ENCODE data around the gene SYNGAP1. TPM values are rescaled to one million over a fixed set of nuclear protein-coding genes. Genes with fewer than 3 reads are reported as not detected.

Gene SYNGAP1
- total and polyA plus RNA-seq, 2 of the 8 experiments (the other 6 are each of a cell fraction or from before 2014, with no cell fraction given): 31.0 to 101 TPM

- Histone ChIP-seq H3K23ac (ENCODE audit: insufficient read length) (no peak overlapping the region), H2BK20ac (ENCODE audit: low read length) (no peak overlapping the region), H3K4me1 (replicated peaks in 1 of 4; ENCODE audit: control insufficient read depth in 3 of 4, insufficient read depth in 4 of 4, low read length in 3 of 4) (peaks cover 0 to 2% (median 0%) of the 10 kb centered on the region in 4 experiments; a peak in 1 of 7 replicates), H4K5ac (ENCODE audit: insufficient read length, low read depth, low read length) (no peak overlapping the region), H2BK120ac (replicated peaks; ENCODE audit: low read depth, low read length) (no peak overlapping the region), H3K23me2 (ENCODE audit: low read depth, low read length) (peaks cover under 1% of the 10 kb centered on the region; the same call in 1 of the 2 replicates), H3K56ac (replicated peaks; ENCODE audit: insufficient read length, low read depth, low read length) (no peak overlapping the region), H3K79me1 (ENCODE audit: low read depth, low read length) (0 out of 2 replicates have a peak, but pooled peaks cover 2% of the 10 kb centered on the region), H4K8ac (ENCODE audit: extremely low read depth, insufficient read depth, low read length) (no peak overlapping the region), H3K4me2 (ENCODE audit: insufficient read depth in 1 of 2, low read depth in 2 of 2, low read length in 2 of 2) (no peak overlapping the region), H3K79me2 (ENCODE audit: control insufficient read depth in 1 of 2, insufficient read depth in 2 of 2, low read length in 2 of 2) (no peaks in the 10 kb centered on the region), H3K18ac (ENCODE audit: extremely low read depth, low read length) (no peak overlapping the region), H3K36me3 (ENCODE audit: control insufficient read depth in 2 of 4, insufficient read depth in 4 of 4, low read length in 3 of 4) (peaks cover 30 to 55% (median 47%) of the 10 kb centered on the region in 4 experiments), H3K27ac (ENCODE audit: low read depth, low read length) (no peak overlapping the region), H3K9ac (replicated peaks in 1 of 4; ENCODE audit: extremely low read depth in 1 of 4, low read depth in 3 of 4, low read length in 3 of 4) (no peak overlapping the region), H2AFZ (ENCODE audit: low read length) (no peak overlapping the region), H3K9me3 (ENCODE audit: insufficient read depth in 2 of 2, low read depth in 1 of 2, low read length in 1 of 2) (no peaks in the 10 kb centered on the region), H3K27me3 (replicated peaks in 1 of 4; ENCODE audit: control insufficient read depth in 3 of 4, extremely low read depth in 1 of 4, insufficient read depth in 3 of 4, low read length in 3 of 4) (no peaks in the 10 kb centered on the region), H2AK5ac (ENCODE audit: low read depth, low read length) (no peak overlapping the region), H3K14ac (ENCODE audit: insufficient read length) (no peak overlapping the region), H3K4me3 (ENCODE audit: extremely low read depth in 1 of 4, insufficient read depth in 2 of 4, low read depth in 3 of 4, low read length in 4 of 4) (no peak overlapping the region), H4K91ac (replicated peaks; ENCODE audit: insufficient read length, low read length) (no peak overlapping the region), H4K20me1 (replicated peaks in 1 of 2; ENCODE audit: control insufficient read depth in 1 of 2, insufficient read depth in 2 of 2, low read length in 2 of 2) (peaks cover 0 to 13% of the 10 kb centered on the region in 2 experiments), H2BK12ac (ENCODE audit: low read depth, low read length) (no peak overlapping the region), H2BK5ac (ENCODE audit: low read depth, low read length) (no peak overlapping the region), H2BK15ac (ENCODE audit: low read length) (no peak overlapping the region), H3K4ac (replicated peaks; ENCODE audit: insufficient read length, low read depth, low read length) (no peak overlapping the region)
- FAIRE-seq (no peak), DNase-seq (ENCODE audit: low read depth in 1 of 2, low spot score in 2 of 2) (no peak)
- POLR2A ChIA-PET (ENCODE audit: partially characterized antibody): interaction anchor here (1.3 to 1.5 kb wide), 2 partner anchors 14 to 134 kb away, joined by 3 to 5 read pairs; partner anchors contain the start of gene KIFC1
- 92% methylated on average over 16 of the region's 17 CpGs; no CpG with 5 or more reads in 1 of the 2 experiments for WGBS, 2 experiments (ENCODE audit: extremely low coverage in 1 of 2, insufficient coverage in 1 of 2, insufficient read length in 1 of 2, insufficient replicate concordance in 2 of 2, low coverage in 1 of 2, low lambda C conversion rate in 2 of 2, missing lambda C conversion rate in 1 of 2)
- CTCF ChIA-PET (ENCODE audit: partially characterized antibody): interaction anchor here (0.7 to 1.5 kb wide), 3 partner anchors 10 to 129 kb away, joined by 3 to 5 read pairs (median 4); partner anchors contain the start of gene B3GALT4
- TF ChIP-seq USF2 (IDR thresholded peaks at IDR 0.05; ENCODE audit: low read length): no peak
- no peak for TF ChIP-seq SAP30 (IDR thresholded peaks at IDR 0.05; ENCODE audit: insufficient read depth, insufficient replicate concordance, low read length)
- no peak for TF ChIP-seq ATF2 (IDR thresholded peaks at IDR 0.05; ENCODE audit: low read length)
- no peak for TF ChIP-seq MAFK (IDR thresholded peaks at IDR 0.05; ENCODE audit: low read depth, low read length)
- TF ChIP-seq GABPA (IDR thresholded peaks at IDR 0.05; ENCODE audit: borderline replicate concordance, insufficient read depth, low read length): no peak
- TF ChIP-seq KDM1A (IDR thresholded peaks at IDR 0.05; ENCODE audit: borderline replicate concordance, low read length): no peak
- TF ChIP-seq TAF7 (optimal IDR thresholded peaks at IDR 0.05; ENCODE audit: borderline replicate concordance, low read depth, low read length): no peak
- no peak for TF ChIP-seq SRF (IDR thresholded peaks at IDR 0.05; ENCODE audit: low read depth, low read length)
- TF ChIP-seq TCF12 (IDR thresholded peaks at IDR 0.05; ENCODE audit: low read depth, low read length): no peak
- no peak for TF ChIP-seq CEBPB (IDR thresholded peaks at IDR 0.05; ENCODE audit: low read depth, low read length)
Measured at GRCh38 chr6:33406126-33406525, 13.7 kb upstream of the SYNGAP1 start.
